H1 (cell line): ENCODE data around the gene WDR4. TPM values are rescaled to one million over a fixed set of nuclear protein-coding genes. Genes with fewer than 3 reads are reported as not detected.

Source experiments
- CTCF ChIA-PET: fragments of 300-600 bp; sonication (Branson Sonifier 250); formaldehyde crosslinking; loops from one replicate; lab custom pipeline; 2021; ENCODE audit not compliant: partially characterized antibody; lab: Charles Lee
- POLR2A ChIA-PET: fragments of 300-600 bp; sonication (Branson Sonifier 250); formaldehyde crosslinking; loops from one replicate; lab custom pipeline; 2021; ENCODE audit warnings: inconsistent platforms; ENCODE audit not compliant: partially characterized antibody; lab: Charles Lee
- DNase-seq, 2 experiments: peaks; one replicate each; pipeline versions ENCODE4 v3.0.0 to v3.0.0-alpha.2; 2010 to 2022; ENCODE audit warnings: low spot score in 2 of 2, low read depth in 1 of 2, mixed read lengths in 1 of 2
- FAIRE-seq: peaks from 2 replicates; lab custom pipeline; 2011; peaks lifted over from hg19 to GRCh38; lab: Jason Lieb, UNC
- H2AFZ ChIP-seq: 2 replicates; pipeline ENCODE4 v1.8.1; 2012; ENCODE audit warnings: low read length, inconsistent platforms
- H2AK5ac ChIP-seq: 2 replicates; pipeline ENCODE4 v1.6.1; 2013; ENCODE audit warnings: low read depth, low read length
- H2BK120ac ChIP-seq: replicated peaks from 2 replicates; pipeline ENCODE3; 2013; ENCODE audit warnings: low read depth, low read length, inconsistent platforms
- H2BK12ac ChIP-seq: 2 replicates; pipeline ENCODE4 v1.6.1; 2013; ENCODE audit warnings: low read depth, low read length
- H2BK15ac ChIP-seq: 2 replicates; pipeline ENCODE4 v1.6.1; 2013; ENCODE audit warnings: low read length
- H2BK20ac ChIP-seq: 2 replicates; pipeline ENCODE4 v1.6.1; 2013; ENCODE audit warnings: low read length
- H2BK5ac ChIP-seq: 2 replicates; pipeline ENCODE4 v1.6.1; 2013; ENCODE audit warnings: low read depth, low read length
- H3K14ac ChIP-seq: 2 replicates; pipeline ENCODE4 v1.6.1; 2013; ENCODE audit warnings: inconsistent platforms; ENCODE audit not compliant: insufficient read length
- H3K18ac ChIP-seq: 2 replicates; pipeline ENCODE4 v1.6.1; 2013; ENCODE audit warnings: low read length; ENCODE audit errors: extremely low read depth
- H3K23ac ChIP-seq: 2 replicates; pipeline ENCODE4 v1.6.1; 2013; ENCODE audit warnings: inconsistent platforms; ENCODE audit not compliant: insufficient read length
- H3K23me2 ChIP-seq: 2 replicates; pipeline ENCODE4 v1.6.1; 2013; ENCODE audit warnings: low read depth, low read length
- H3K27ac ChIP-seq: 2 replicates; pipeline ENCODE4 v1.6.1; 2011; ENCODE audit warnings: low read depth, low read length, inconsistent platforms
- H3K27me3 ChIP-seq, 4 experiments: replicated peaks in 1 of 4; 1 replicate in 1 of 4; 2 replicates in 3 of 4; pipeline versions ENCODE4 v1.6.1 to v1.8.1; 2011 to 2013; ENCODE audit warnings: low read length in 3 of 4, mild to moderate bottlenecking in 3 of 4, inconsistent platforms in 2 of 4, mixed read lengths in 2 of 4, moderate library complexity in 1 of 4; ENCODE audit not compliant: control insufficient read depth in 3 of 4, insufficient read depth in 3 of 4; ENCODE audit errors: extremely low read depth in 1 of 4
- H3K36me3 ChIP-seq, 4 experiments: 2 replicates each; pipeline versions ENCODE4 v1.6.1 to v1.8.1; 2011 to 2013; ENCODE audit warnings: mild to moderate bottlenecking in 4 of 4, low read length in 3 of 4, moderate library complexity in 2 of 4, control low read depth in 1 of 4, inconsistent platforms in 1 of 4; ENCODE audit not compliant: insufficient read depth in 4 of 4, control insufficient read depth in 2 of 4
- H3K4ac ChIP-seq: replicated peaks from 2 replicates; pipeline ENCODE3; 2013; ENCODE audit warnings: low read length, low read depth, mixed read lengths, inconsistent platforms; ENCODE audit not compliant: insufficient read length
- H3K4me1 ChIP-seq, 4 experiments: replicated peaks in 1 of 4; 1 replicate in 1 of 4; 2 replicates in 3 of 4; pipeline versions ENCODE4 v1.6.1 to v1.8.1; 2011 to 2013; ENCODE audit warnings: low read length in 3 of 4, inconsistent platforms in 2 of 4, mixed read lengths in 1 of 4; ENCODE audit not compliant: insufficient read depth in 4 of 4, control insufficient read depth in 3 of 4
- H3K4me2 ChIP-seq, 2 experiments: 2 replicates each; pipeline versions ENCODE4 v1.6.1 to v1.8.1; 2011 to 2013; ENCODE audit warnings: low read depth in 2 of 2, low read length in 2 of 2, control low read depth in 1 of 2, inconsistent platforms in 1 of 2, mild to moderate bottlenecking in 1 of 2; ENCODE audit not compliant: insufficient read depth in 1 of 2
- H3K4me3 ChIP-seq, 4 experiments: fragments of 200-600, 300-600 bp in 1 of 4; sonication (generic), shearing (Covaris generic), sonication (Bioruptor Twin) in 1 of 4; 2 replicates each; pipeline versions ENCODE4 v1.5.1 to v1.8.1; 2011 to 2016; ENCODE audit warnings: low read length in 4 of 4, low read depth in 3 of 4, control low read depth in 2 of 4, inconsistent platforms in 2 of 4, mild to moderate bottlenecking in 2 of 4, mixed read lengths in 1 of 4, moderate library complexity in 1 of 4; ENCODE audit not compliant: insufficient read depth in 2 of 4; ENCODE audit errors: extremely low read depth in 1 of 4
- H3K56ac ChIP-seq: replicated peaks from 2 replicates; pipeline ENCODE3; 2013; ENCODE audit warnings: low read depth, mild to moderate bottlenecking, mixed read lengths, low read length, inconsistent platforms; ENCODE audit not compliant: insufficient read length
- H3K79me1 ChIP-seq: 2 replicates; pipeline ENCODE4 v1.6.1; 2013; ENCODE audit warnings: low read depth, low read length, control low read depth
- H3K79me2 ChIP-seq, 2 experiments: 2 replicates each; pipeline versions ENCODE4 v1.6.1 to v1.8.1; 2012 to 2013; ENCODE audit warnings: low read length in 2 of 2, mild to moderate bottlenecking in 2 of 2, inconsistent platforms in 1 of 2; ENCODE audit not compliant: insufficient read depth in 2 of 2, control insufficient read depth in 1 of 2
- H3K9ac ChIP-seq, 4 experiments: replicated peaks in 1 of 4; 1 replicate in 1 of 4; 2 replicates in 3 of 4; pipeline versions ENCODE4 v1.6.1 to v1.8.1; 2011 to 2013; ENCODE audit warnings: low read depth in 3 of 4, low read length in 3 of 4, control low read depth in 2 of 4, mild to moderate bottlenecking in 2 of 4, moderate library complexity in 2 of 4, inconsistent platforms in 1 of 4; ENCODE audit errors: extremely low read depth in 1 of 4
- H3K9me3 ChIP-seq, 2 experiments: 2 replicates each; pipeline versions ENCODE4 v1.6.1 to v1.8.1; 2012 to 2013; ENCODE audit warnings: mild to moderate bottlenecking in 2 of 2, moderate library complexity in 2 of 2, control low read depth in 1 of 2, inconsistent platforms in 1 of 2, low read depth in 1 of 2, low read length in 1 of 2, mixed read lengths in 1 of 2; ENCODE audit not compliant: insufficient read depth in 2 of 2
- H4K20me1 ChIP-seq, 2 experiments: replicated peaks in 1 of 2; 2 replicates each; pipeline versions ENCODE3 to v1.8.1; 2011 to 2013; ENCODE audit warnings: inconsistent platforms in 2 of 2, low read length in 2 of 2, mild to moderate bottlenecking in 1 of 2; ENCODE audit not compliant: insufficient read depth in 2 of 2, control insufficient read depth in 1 of 2
- H4K5ac ChIP-seq: 2 replicates; pipeline ENCODE4 v1.6.1; 2013; ENCODE audit warnings: low read length, low read depth, mixed read lengths, inconsistent platforms; ENCODE audit not compliant: insufficient read length
- H4K8ac ChIP-seq: 2 replicates; pipeline ENCODE4 v1.8.0; 2013; ENCODE audit warnings: mild to moderate bottlenecking, moderate library complexity, low read length, inconsistent platforms; ENCODE audit not compliant: insufficient read depth; ENCODE audit errors: extremely low read depth
- H4K91ac ChIP-seq: replicated peaks from 2 replicates; pipeline ENCODE3; 2013; ENCODE audit warnings: low read length, mixed read lengths, inconsistent platforms; ENCODE audit not compliant: insufficient read length
- ATF2 ChIP-seq: IDR thresholded peaks from 2 replicates; pipeline ENCODE4 v1.6.1; 2012; ENCODE audit warnings: low read length, inconsistent platforms
- BACH1 ChIP-seq: IDR thresholded peaks from 2 replicates; pipeline ENCODE4 v1.6.1; 2012; ENCODE audit warnings: low read length, improper control_type of control experiment
- EGR1 ChIP-seq: IDR thresholded peaks from 2 replicates; pipeline ENCODE4 v1.6.1; 2011; ENCODE audit warnings: low read depth, low read length, borderline replicate concordance
- GABPA ChIP-seq: IDR thresholded peaks from 2 replicates; pipeline ENCODE4 v1.6.1; 2011; ENCODE audit warnings: mild to moderate bottlenecking, low read length, moderate library complexity, borderline replicate concordance; ENCODE audit not compliant: insufficient read depth
- HDAC2 ChIP-seq, 2 experiments: fragments of 300-600 bp in 1 of 2; sonication (generic) in 1 of 2; IDR thresholded peaks; 2 replicates each; pipeline ENCODE4 v1.6.1; 2011 to 2012; ENCODE audit warnings: low read depth in 2 of 2, low read length in 2 of 2, mild to moderate bottlenecking in 2 of 2, moderate library complexity in 2 of 2, borderline replicate concordance in 1 of 2, inconsistent platforms in 1 of 2
- KDM4A ChIP-seq: IDR thresholded peaks from one replicate; pipeline ENCODE4 v1.7.1; 2012; ENCODE audit warnings: low read depth, mild to moderate bottlenecking, moderate library complexity, low read length, inconsistent platforms; ENCODE audit not compliant: severe bottlenecking
- NANOG ChIP-seq: IDR thresholded peaks from 2 replicates; pipeline ENCODE4 v1.6.1; 2011; ENCODE audit warnings: low read length, low read depth, mild to moderate bottlenecking, inconsistent platforms; ENCODE audit not compliant: insufficient read depth, poor library complexity, severe bottlenecking
- NRF1 ChIP-seq: IDR thresholded peaks from 2 replicates; pipeline ENCODE4 v1.6.1; 2011; ENCODE audit warnings: mild to moderate bottlenecking, low read depth, low read length, improper control_type of control experiment
- RFX5 ChIP-seq: IDR thresholded peaks from 2 replicates; pipeline ENCODE4 v1.6.1; 2011; ENCODE audit warnings: low read depth, low read length, improper control_type of control experiment, borderline replicate concordance
- SUZ12 ChIP-seq: fragments of 200-600 bp; sonication (generic); IDR thresholded peaks from 2 replicates; pipeline ENCODE4 v1.6.1; 2012; ENCODE audit warnings: mild to moderate bottlenecking, inconsistent platforms, low read length, moderate library complexity, mixed read lengths
- WGBS, 2 experiments: shearing (Covaris generic) in 1 of 2; methylation state at CpG; one replicate each; pipeline versions ENCODE4 v1.1.6 to v1.1.7; 2013 to 2015; ENCODE audit warnings: low lambda C conversion rate in 2 of 2, mixed read lengths in 2 of 2, inconsistent platforms in 1 of 2, low coverage in 1 of 2, missing lambda C conversion rate in 1 of 2; ENCODE audit not compliant: insufficient replicate concordance in 2 of 2, insufficient coverage in 1 of 2, insufficient read length in 1 of 2; ENCODE audit errors: extremely low coverage in 1 of 2, missing lambda C conversion rate in 1 of 2; 5-methylcytosine and 5-hydroxymethylcytosine counted together
- polyA plus RNA-seq, 7 experiments: library from polyadenylated mRNA; depleted of rRNA in 3 of 7; stranded (reverse) in 5 of 7; unstranded in 2 of 7; fragments of >200 nt in 5 of 7; fragments of 200-250 nt in 2 of 7; gene quantifications; 1 replicate in 5 of 7; 2 replicates in 1 of 7; 4 replicates in 1 of 7; pipeline versions ENCODE4 v1.2.1 to v1.2.3, GENCODE V29; 2011 to 2013; ENCODE audit warnings: missing spikeins in 2 of 7, mixed read lengths in 2 of 7
- total RNA-seq: library from RNA; stranded (reverse); fragmentation: NEBNext Ultra II Directional; extraction: Animal tissue kit (Norgen Biotek cat#: 25700); gene quantifications from 2 replicates; pipeline ENCODE4 v1.2.1, GENCODE V29; 2021
- TF ChIP-seq, protein P1 (sequence below): IDR thresholded peaks from 2 replicates; pipeline ENCODE4 v1.6.1; 2011; ENCODE audit warnings: low read length, improper control_type of control experiment

The WDR4 gene
- total and polyA plus RNA-seq, 2 of the 8 experiments (the other 6 are each of a cell fraction or from before 2014, with no cell fraction given), result 28.9 to 47.8 TPM

DNA sequence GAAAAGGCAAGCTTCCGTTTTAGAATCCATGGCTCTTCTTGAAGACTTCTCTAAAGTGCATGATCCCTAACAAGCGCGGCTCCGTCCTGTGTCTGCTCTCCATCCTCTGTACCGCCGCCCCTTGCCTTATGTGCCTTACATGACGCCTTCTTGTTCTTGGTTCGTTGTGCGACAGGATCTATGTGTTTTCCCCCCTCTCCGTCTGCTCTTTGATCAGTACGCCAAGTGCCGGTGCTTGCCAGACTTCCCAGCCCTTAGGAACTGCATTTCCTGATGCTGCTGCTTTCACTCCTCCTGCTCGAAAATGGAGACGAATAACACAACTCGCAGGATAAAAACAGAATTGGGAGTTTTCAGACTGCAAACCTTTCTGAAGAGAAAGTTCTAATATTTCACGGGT, 26.9 kb upstream of the WDR4 start:
- no peak overlapping the region for H2AK5ac ChIP-seq
- ChIA-PET POLR2A (interaction anchor here (0.9 to 2.8 kb wide), 5 partner anchors 12 to 125 kb away, joined by 3 to 16 read pairs (median 3); no protein-coding TSS in a partner anchor), CTCF (no interaction called here)
- H2BK12ac ChIP-seq, result no peak overlapping the region
- no peak overlapping the region for H3K4ac ChIP-seq
- no peak overlapping the region for H3K9ac ChIP-seq
- no peak overlapping the region for H4K8ac ChIP-seq
- H2BK20ac ChIP-seq, result no peak overlapping the region
- DNase-seq (no peak), FAIRE-seq (no peak)
- H3K27me3 ChIP-seq, result no peaks in the 10 kb centered on the region
- H2BK5ac ChIP-seq, result no peak overlapping the region
- H3K79me2 ChIP-seq, result no peaks in the 10 kb centered on the region; a peak in 1 of 4 replicates
- H3K18ac ChIP-seq, result no peak overlapping the region
- H3K23me2 ChIP-seq, result no peaks in the 10 kb centered on the region
- H2BK15ac ChIP-seq, result no peak overlapping the region
- no peak overlapping the region for H3K56ac ChIP-seq
- 93% methylated on average over 16 of the region's 16 CpGs; no CpG with 5 or more reads in 1 of the 2 experiments for WGBS, 2 experiments
- no peak overlapping the region for H2AFZ ChIP-seq
- no peak overlapping the region for H2BK120ac ChIP-seq
- H3K14ac ChIP-seq, result no peak overlapping the region
- no peak overlapping the region for H3K4me2 ChIP-seq
- no peak overlapping the region for H3K23ac ChIP-seq
- H4K5ac ChIP-seq, result no peak overlapping the region
- H3K9me3 ChIP-seq, result no peaks in the 10 kb centered on the region; a peak in 1 of 4 replicates
- no peak overlapping the region for H3K27ac ChIP-seq
- H4K20me1 ChIP-seq, result peaks cover 0 to 3% of the 10 kb centered on the region in 2 experiments
- H3K79me1 ChIP-seq, result no peaks in the 10 kb centered on the region
- H3K4me3 ChIP-seq, result no peak overlapping the region
- H3K4me1 ChIP-seq, result no peaks in the 10 kb centered on the region
- H3K36me3 ChIP-seq, result peaks cover 14 to 66% (median 43%) of the 10 kb centered on the region in 4 experiments
- no peak overlapping the region for H4K91ac ChIP-seq
- TF ChIP-seq RFX5, result no peak
- TF ChIP-seq EGR1, result no peak
- TF ChIP-seq HDAC2 (IDR thresholded peaks at IDR 0.05; ENCODE audit: borderline replicate concordance in 1 of 2, low read depth in 2 of 2, low read length in 2 of 2), result no peak
- TF ChIP-seq NANOG, result no peak
- no peak for TF ChIP-seq GABPA
- TF ChIP-seq SUZ12, result no peak
- TF ChIP-seq KDM4A, result no peak
- no peak for TF ChIP-seq NRF1
- TF ChIP-seq, protein P1, sequence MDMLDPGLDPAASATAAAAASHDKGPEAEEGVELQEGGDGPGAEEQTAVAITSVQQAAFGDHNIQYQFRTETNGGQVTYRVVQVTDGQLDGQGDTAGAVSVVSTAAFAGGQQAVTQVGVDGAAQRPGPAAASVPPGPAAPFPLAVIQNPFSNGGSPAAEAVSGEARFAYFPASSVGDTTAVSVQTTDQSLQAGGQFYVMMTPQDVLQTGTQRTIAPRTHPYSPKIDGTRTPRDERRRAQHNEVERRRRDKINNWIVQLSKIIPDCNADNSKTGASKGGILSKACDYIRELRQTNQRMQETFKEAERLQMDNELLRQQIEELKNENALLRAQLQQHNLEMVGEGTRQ, result no peak
- no peak for TF ChIP-seq ATF2
- no peak for TF ChIP-seq BACH1
